SK-N-SH (cell line): ENCODE measurements around the gene HLF.

Source experiments
- CTCF ChIP-seq: fragments of 200-600 bp; sonication (generic); IDR thresholded peaks from 2 replicates; pipeline ENCODE4 v1.6.1; 2017; ENCODE audit warnings: antibody characterized with exemption, mild to moderate bottlenecking, moderate library complexity
- EP300 ChIP-seq, 2 experiments: IDR thresholded peaks; 2 replicates each; pipeline versions ENCODE4 v1.4.0 to v1.6.1; 2012; ENCODE audit warnings: borderline replicate concordance in 1 of 2, low read depth in 1 of 2, low read length in 1 of 2
- EZH2phosphoT487 ChIP-seq: fragments of 200-600 bp; sonication (generic); IDR thresholded peaks from 2 replicates; pipeline ENCODE4 v1.6.1; 2017; ENCODE audit warnings: low read depth, mixed run types, mild to moderate bottlenecking, antibody characterized with exemption, moderate library complexity, borderline replicate concordance
- NRF1 ChIP-seq: IDR thresholded peaks from 2 replicates; pipeline ENCODE4 v1.6.1; 2012; ENCODE audit warnings: low read depth, mild to moderate bottlenecking, low read length
- POLR2AphosphoS5 ChIP-seq: IDR thresholded peaks from 2 replicates; pipeline ENCODE4 v1.6.1; 2012; ENCODE audit warnings: low read depth, low read length
- RAD21 ChIP-seq: IDR thresholded peaks from 2 replicates; pipeline ENCODE4 v1.6.1; 2012; ENCODE audit warnings: mild to moderate bottlenecking, low read length
- SMC3 ChIP-seq: IDR thresholded peaks from 2 replicates; pipeline ENCODE4 v1.6.1; 2012; ENCODE audit warnings: low read depth, low read length, improper control_type of control experiment
- TAF1 ChIP-seq: IDR thresholded peaks from 2 replicates; pipeline ENCODE4 v1.6.1; 2012; ENCODE audit warnings: low read depth, mild to moderate bottlenecking, low read length, moderate library complexity, borderline replicate concordance
- YY1 ChIP-seq: IDR thresholded peaks from 2 replicates; pipeline ENCODE4 v1.4.0; 2012; ENCODE audit warnings: low read depth, mild to moderate bottlenecking
- ZBTB33 ChIP-seq: IDR thresholded peaks from 2 replicates; pipeline ENCODE4 v1.4.0; 2012; ENCODE audit warnings: low read depth, borderline replicate concordance

- no peak for TF ChIP-seq EZH2phosphoT487
- no peak for TF ChIP-seq CTCF
- no peak for TF ChIP-seq TAF1
- no peak for TF ChIP-seq SMC3
- TF ChIP-seq POLR2AphosphoS5 = no peak
- no peak for TF ChIP-seq NRF1
- TF ChIP-seq RAD21 = no peak
- TF ChIP-seq EP300 (IDR thresholded peaks at IDR 0.05; ENCODE audit: borderline replicate concordance in 1 of 2, low read depth in 1 of 2, low read length in 1 of 2) = no peak
- TF ChIP-seq ZBTB33 = no peak
- TF ChIP-seq YY1 = no peak
Measured at GRCh38 chr17:55303008-55303493, 38.3 kb downstream of the HLF start.
